Bronchial epithelial cell (primary cell): ENCODE results near the gene PGBD4. TPM values are rescaled to one million over a fixed set of nuclear protein-coding genes. Genes with fewer than 3 reads are reported as not detected.

Source experiments
- DNase-seq: peaks from one replicate; pipeline ENCODE4 v3.0.0-alpha.2; 2010; ENCODE audit warnings: low read depth
- FAIRE-seq: peaks from 2 replicates; lab custom pipeline; 2011; peaks lifted over from hg19 to GRCh38; lab: Jason Lieb, UNC
- H3K27me3 ChIP-seq: 2 replicates; pipeline ENCODE4 v1.5.1; 2011; ENCODE audit warnings: low read length; ENCODE audit not compliant: control insufficient read depth, insufficient read depth
- H3K36me3 ChIP-seq: 2 replicates; pipeline ENCODE4 v1.5.1; 2011; ENCODE audit warnings: low read length; ENCODE audit not compliant: control insufficient read depth, insufficient read depth
- H3K4me3 ChIP-seq: 2 replicates; pipeline ENCODE4 v1.5.1; 2011; ENCODE audit warnings: mild to moderate bottlenecking, low read depth, low read length, control low read depth
- total RNA-seq: library from RNA; depleted of rRNA; stranded (reverse); fragments of >200 nt; gene quantifications from 2 replicates; pipeline ENCODE4 v1.2.1, GENCODE V29; 2014
- TF ChIP-seq, protein P1 (sequence below): IDR thresholded peaks from 2 replicates; pipeline ENCODE4 v1.5.1; 2011; ENCODE audit warnings: mild to moderate bottlenecking, moderate library complexity, low read length, control low read depth, inconsistent platforms; ENCODE audit not compliant: insufficient read depth, severe bottlenecking

Gene PGBD4
- total RNA-seq, 1 donor from 2014 or later: 1.8 TPM

- TF ChIP-seq, protein P1, sequence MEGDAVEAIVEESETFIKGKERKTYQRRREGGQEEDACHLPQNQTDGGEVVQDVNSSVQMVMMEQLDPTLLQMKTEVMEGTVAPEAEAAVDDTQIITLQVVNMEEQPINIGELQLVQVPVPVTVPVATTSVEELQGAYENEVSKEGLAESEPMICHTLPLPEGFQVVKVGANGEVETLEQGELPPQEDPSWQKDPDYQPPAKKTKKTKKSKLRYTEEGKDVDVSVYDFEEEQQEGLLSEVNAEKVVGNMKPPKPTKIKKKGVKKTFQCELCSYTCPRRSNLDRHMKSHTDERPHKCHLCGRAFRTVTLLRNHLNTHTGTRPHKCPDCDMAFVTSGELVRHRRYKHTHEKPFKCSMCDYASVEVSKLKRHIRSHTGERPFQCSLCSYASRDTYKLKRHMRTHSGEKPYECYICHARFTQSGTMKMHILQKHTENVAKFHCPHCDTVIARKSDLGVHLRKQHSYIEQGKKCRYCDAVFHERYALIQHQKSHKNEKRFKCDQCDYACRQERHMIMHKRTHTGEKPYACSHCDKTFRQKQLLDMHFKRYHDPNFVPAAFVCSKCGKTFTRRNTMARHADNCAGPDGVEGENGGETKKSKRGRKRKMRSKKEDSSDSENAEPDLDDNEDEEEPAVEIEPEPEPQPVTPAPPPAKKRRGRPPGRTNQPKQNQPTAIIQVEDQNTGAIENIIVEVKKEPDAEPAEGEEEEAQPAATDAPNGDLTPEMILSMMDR: no peak
- no peaks in the 10 kb centered on the region for H3K27me3 ChIP-seq
- no peak for FAIRE-seq
- H3K4me3 ChIP-seq: no peak overlapping the region
- DNase-seq: no peak
- H3K36me3 ChIP-seq: no peaks in the 10 kb centered on the region
These were observed 23.0 kb upstream of the PGBD4 start for GRCh38 chr15:34078900-34079299.

DNA sequence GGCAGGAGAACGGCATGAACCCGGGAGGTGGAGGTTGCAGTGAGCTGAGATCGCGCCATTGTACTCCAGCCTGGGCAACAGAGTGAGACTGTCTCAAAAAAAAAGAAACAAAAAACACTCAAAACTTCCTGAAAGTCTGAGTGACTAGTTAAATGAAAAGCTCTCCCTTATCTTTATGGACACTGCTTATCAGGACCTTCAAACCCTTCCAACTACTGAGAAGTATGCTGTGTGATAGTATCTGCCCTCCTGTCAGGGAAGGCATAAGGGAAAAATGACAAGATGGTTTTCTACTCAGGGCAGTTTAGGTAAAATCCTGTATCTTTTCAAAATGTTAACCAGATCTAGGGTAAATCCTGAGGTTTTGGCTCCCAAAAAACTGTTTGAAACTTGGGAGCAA, 22.0 kb upstream of the PGBD4 start:
- FAIRE-seq: no peak
- TF ChIP-seq, protein P1: no peak

DNA sequence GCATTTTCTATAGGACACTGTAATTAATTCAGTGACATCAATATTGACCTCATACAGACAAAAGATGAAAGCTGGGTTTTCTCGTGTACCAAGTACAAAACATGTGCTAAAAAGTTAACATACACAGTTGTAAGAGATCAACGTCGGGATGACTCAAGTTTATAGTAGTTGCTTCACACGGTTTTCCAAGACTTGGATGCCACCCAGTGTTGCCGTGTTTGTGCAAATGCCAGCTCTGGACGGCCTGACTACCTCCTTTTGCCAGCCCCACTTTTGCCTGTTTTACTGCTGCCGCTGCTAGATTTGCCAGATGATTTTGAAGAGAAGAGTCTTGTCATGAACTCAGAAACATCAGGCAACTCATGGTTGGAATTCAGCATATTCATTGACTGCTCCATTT, 17.8 kb upstream of the PGBD4 start:
- FAIRE-seq: no peak

More for the DNA sequence above, 22.0 kb upstream of the PGBD4 start:
- DNase-seq: no peak
- Histone ChIP-seq H3K27me3 (no peaks in the 10 kb centered on the region), H3K4me3 (no peak overlapping the region), H3K36me3 (no peaks in the 10 kb centered on the region)

DNA sequence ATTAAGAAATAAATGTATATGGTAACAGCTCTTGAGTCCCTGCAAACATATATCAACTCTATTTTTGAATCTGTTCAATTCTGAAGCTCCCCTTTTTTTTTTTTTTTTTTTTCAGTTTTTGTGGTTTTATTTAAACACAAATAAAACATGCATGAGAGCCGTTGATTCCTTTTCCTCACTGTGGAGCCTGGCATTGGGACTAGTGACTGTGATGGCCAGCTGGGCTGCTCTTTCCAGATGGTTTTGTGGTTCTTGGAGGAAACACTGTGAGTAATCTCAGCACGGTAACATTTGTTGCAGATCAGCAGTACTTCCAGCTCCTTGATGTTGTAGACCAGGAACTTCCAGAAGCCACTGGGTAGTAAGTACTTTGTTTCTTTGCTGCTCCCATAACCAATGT, 16.1 kb upstream of the PGBD4 start:
- DNase-seq (no peak), FAIRE-seq (no peak)
- no peaks in the 10 kb centered on the region for H3K27me3 ChIP-seq
- no peak overlapping the region for H3K4me3 ChIP-seq
- no peaks in the 10 kb centered on the region for H3K36me3 ChIP-seq
- TF ChIP-seq, protein P1: no peak

More for the DNA sequence above, 17.8 kb upstream of the PGBD4 start:
- no peaks in the 10 kb centered on the region for H3K27me3 ChIP-seq
- TF ChIP-seq, protein P1: no peak
- H3K4me3 ChIP-seq: no peak overlapping the region
- no peak for DNase-seq
- no peaks in the 10 kb centered on the region for H3K36me3 ChIP-seq

- no peaks in the 10 kb centered on the region for H3K27me3 ChIP-seq
- TF ChIP-seq, protein P1: no peak
- DNase-seq (no peak), FAIRE-seq (no peak)
- no peak overlapping the region for H3K4me3 ChIP-seq
- no peaks in the 10 kb centered on the region for H3K36me3 ChIP-seq
These were observed 2.0 kb upstream of the PGBD4 start for GRCh38 chr15:34099914-34100313.
